ENCODE results near the gene TSEN54.

GRCh38 chr17:75542229-75542628, 25.9 kb downstream of the TSEN54 start:
- TF ChIP-seq CTCF (conservative IDR thresholded peaks at IDR 0.05; ENCODE audit: low read length) (no peak), EZH2phosphoT487 (IDR thresholded peaks at IDR 0.05; ENCODE audit: borderline replicate concordance, low read depth, low read length) (no peak)

Measured in OCI-LY7 (cell line).